SK-N-MC (cell line): ENCODE measurements around the gene SLC39A2.
"Not testable (repeated sequence)": the region's sequence is repeated elsewhere in the genome, so short reads cannot be mapped to it uniquely, and the experiment has no call there.

Experiments
- DNase-seq: peaks from one replicate; pipeline ENCODE4 v3.0.0-alpha.2; 2011; ENCODE audit warnings: low read depth, low spot score
- H3K27ac ChIP-seq: fragments of 200-600 bp; sonication (generic); 2 replicates; pipeline ENCODE4 v1.5.1; 2016; ENCODE audit warnings: mixed run types
- H3K36me3 ChIP-seq: fragments of 200-600 bp; sonication (generic); 2 replicates; pipeline ENCODE4 v1.6.1; 2017; ENCODE audit warnings: antibody characterized with exemption, low read length, mixed read lengths; ENCODE audit not compliant: insufficient read depth
- H3K4me3 ChIP-seq: fragments of 200-600 bp; sonication (generic); 2 replicates; pipeline ENCODE4 v1.5.1; 2016
- H3K9ac ChIP-seq: fragments of 200-600 bp; sonication (generic); 2 replicates; pipeline ENCODE4 v1.8.0; 2017; ENCODE audit warnings: mixed run types, mixed read lengths; ENCODE audit not compliant: insufficient read length
- H3K9me3 ChIP-seq: fragments of 200-600 bp; sonication (generic); 2 replicates; pipeline ENCODE4 v1.6.1; 2017; ENCODE audit warnings: low read depth, mild to moderate bottlenecking, antibody characterized with exemption, low read length, moderate library complexity, mixed read lengths
- EZH2 ChIP-seq: fragments of 200-600 bp; sonication (generic); IDR thresholded peaks from one replicate; pipeline ENCODE4 v1.6.1; 2017; ENCODE audit warnings: antibody characterized with exemption
- FOXP2 ChIP-seq: optimal IDR thresholded peaks from 2 replicates; pipeline ENCODE3; 2011; ENCODE audit warnings: mild to moderate bottlenecking, moderate library complexity; ENCODE audit not compliant: insufficient read depth; ENCODE audit errors: extremely low read length, control extremely low read depth
- POLR2AphosphoS5 ChIP-seq: IDR thresholded peaks from 2 replicates; pipeline ENCODE4 v1.6.1; 2012; ENCODE audit warnings: mild to moderate bottlenecking, low read depth, low read length, borderline replicate concordance

Gene SLC39A2

DNA sequence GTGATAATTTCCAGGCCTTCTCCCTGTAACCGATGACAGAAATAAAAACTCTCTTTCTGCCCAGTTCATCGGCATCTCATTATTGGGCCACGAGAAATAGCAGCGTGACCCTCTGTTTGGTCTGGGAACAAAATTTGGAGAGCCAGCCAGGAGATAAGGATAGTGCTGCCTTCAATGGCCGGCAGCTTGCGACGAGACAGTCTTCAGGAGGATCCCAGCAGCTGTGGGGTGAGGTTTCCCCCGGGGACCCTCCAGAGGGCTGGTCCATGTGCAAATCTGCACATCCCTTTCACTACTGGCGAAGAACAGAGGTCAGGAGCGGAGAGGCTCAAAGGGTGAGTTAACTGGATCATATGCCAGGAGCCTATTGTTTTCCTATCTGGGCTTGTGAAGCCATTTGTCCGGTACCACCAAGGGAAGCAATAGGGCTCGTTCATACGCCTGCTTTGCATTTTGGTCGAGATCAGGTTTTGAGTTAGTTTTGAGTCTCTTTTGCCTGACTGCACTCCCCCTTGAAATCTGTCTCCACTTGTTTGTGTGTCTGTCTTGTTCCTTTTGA lies 4.8 kb downstream of the SLC39A2 start:
- no peak overlapping the region for H3K4me3 ChIP-seq
- H3K9me3 ChIP-seq = no peaks in the 10 kb centered on the region
- no peak overlapping the region for H3K9ac ChIP-seq
- DNase-seq = no peak
- TF ChIP-seq POLR2AphosphoS5 = no peak
- H3K36me3 ChIP-seq = no peaks in the 10 kb centered on the region
- no peak overlapping the region for H3K27ac ChIP-seq

DNA sequence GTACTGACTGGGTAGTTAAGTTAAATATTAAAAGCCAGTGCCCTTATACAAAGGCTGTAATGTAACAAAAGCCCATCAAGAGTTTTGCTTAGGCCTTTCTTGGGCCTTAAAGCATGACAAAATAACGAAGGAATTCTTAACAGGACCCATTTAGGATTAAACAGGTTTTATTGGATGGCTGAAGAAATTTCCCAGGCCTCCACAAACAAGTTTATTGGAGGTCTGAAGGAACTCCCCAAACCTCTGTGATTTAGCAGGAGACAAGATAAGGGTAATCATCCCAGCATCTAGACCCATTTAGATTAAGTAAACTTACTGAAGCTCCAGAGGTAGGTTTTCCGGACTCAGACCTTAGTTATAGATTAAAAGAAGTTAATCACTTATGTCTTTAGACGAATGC lies 10.6 kb downstream of the SLC39A2 start:
- not testable (repeated sequence) for DNase-seq, H3K27ac ChIP-seq, H3K4me3 ChIP-seq, H3K9me3 ChIP-seq, H3K36me3 ChIP-seq, H3K9ac ChIP-seq

DNA sequence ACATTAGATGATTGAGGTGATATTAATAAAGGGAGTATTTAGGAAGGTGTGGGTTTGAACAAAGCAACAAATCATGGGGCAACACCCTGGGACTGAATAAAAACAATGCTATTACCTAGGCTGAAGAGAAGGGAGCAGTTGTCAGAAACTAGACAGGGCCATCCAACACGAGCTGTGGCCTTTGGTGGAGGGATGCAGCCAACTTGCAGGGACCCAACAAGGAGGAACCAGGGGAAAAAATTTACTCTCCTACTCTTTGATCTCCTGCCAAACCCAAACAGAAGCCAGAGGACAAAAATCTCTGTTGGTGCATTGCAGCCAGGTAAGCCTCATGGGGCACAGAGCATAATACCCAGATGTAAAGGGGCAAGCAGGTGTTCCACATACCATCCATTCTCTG lies 12.0 kb downstream of the SLC39A2 start:
- Histone ChIP-seq H3K9ac (no peak overlapping the region), H3K36me3 (no peaks in the 10 kb centered on the region), H3K9me3 (no peaks in the 10 kb centered on the region), H3K4me3 (no peak overlapping the region), H3K27ac (no peak overlapping the region)
- no peak for DNase-seq
- no peak for TF ChIP-seq FOXP2
- no peak for TF ChIP-seq EZH2
- TF ChIP-seq POLR2AphosphoS5 = no peak

- TF ChIP-seq EZH2 (no peak), FOXP2 (no peak), POLR2AphosphoS5 (no peak)
- Histone ChIP-seq H3K4me3 (0 out of 2 replicates have a peak overlapping the region, but pooled peaks have one; percentile 21), H3K27ac (no peak overlapping the region), H3K9ac (no peak overlapping the region), H3K9me3 (no peaks in the 10 kb centered on the region), H3K36me3 (no peaks in the 10 kb centered on the region; the same call in 1 of the 2 replicates)
- peak; percentile 65 for DNase-seq
Measured at GRCh38 chr14:21014761-21015190, 15.7 kb downstream of the SLC39A2 start.

DNA sequence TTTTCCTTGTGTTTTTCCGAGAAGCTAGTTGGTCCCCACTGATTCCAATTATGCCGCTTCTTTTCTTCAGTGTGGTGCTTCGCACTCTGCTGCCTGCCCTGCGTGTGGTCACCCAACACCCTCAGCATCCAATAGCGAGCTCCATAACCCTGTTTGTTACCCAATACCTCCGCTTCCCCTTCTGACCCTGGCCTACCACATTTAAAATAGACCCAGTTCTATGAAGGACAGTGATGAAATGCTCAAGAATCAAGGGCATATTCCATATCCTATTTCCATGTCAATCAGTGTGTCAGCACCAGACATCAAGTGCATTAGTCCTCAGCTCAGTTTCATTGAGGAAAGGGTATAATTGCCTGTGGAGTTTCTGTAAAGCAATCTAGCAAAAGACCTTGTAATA lies 16.2 kb downstream of the SLC39A2 start:
- no peak for DNase-seq
- no peak overlapping the region for H3K9ac ChIP-seq
- no peak overlapping the region for H3K27ac ChIP-seq
- no peaks in the 10 kb centered on the region; the same call in 1 of the 2 replicates for H3K36me3 ChIP-seq
- no peak overlapping the region for H3K4me3 ChIP-seq
- H3K9me3 ChIP-seq = no peaks in the 10 kb centered on the region
- TF ChIP-seq EZH2 (no peak), POLR2AphosphoS5 (no peak), FOXP2 (no peak)

DNA sequence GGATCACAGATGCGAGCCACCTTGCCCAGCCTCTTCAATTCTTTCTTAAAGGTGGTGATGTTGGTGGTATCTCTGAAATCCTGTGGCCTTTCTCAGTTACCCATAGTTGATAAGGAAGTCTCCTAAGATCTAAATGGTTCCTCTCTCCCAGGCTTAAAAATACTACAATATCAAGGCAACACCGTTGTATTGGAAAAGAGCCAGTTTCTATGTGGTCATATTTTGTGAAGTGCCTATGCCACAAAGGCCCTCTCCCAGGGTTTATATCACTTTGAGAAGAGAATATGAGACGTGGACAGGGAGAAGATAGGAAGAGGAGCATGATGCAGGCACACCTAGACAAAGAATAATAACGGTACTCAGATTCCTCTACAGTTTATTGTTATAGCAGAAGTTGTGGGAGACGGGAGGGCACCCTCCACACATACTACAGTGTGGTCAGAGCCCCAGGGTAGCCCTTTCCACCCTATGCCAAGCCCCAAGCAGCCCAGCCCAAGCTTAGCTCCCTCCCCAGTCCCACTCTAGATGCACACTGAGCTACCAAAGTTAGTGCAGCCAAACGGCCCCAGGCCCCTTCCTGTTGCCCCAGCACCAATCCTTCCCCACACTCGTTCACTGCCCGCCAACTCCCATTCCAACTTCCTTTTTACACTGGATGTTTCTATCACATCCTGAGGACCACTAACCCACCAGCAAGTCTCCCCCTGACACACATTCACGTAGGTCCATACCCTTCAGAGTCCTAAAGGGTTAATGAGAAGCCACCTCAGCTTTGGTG lies 17.5 kb downstream of the SLC39A2 start:
- Histone ChIP-seq H3K27ac (no peak overlapping the region), H3K4me3 (no peak overlapping the region), H3K9ac (no peak overlapping the region), H3K36me3 (no peaks in the 10 kb centered on the region; the same call in 1 of the 2 replicates), H3K9me3 (no peaks in the 10 kb centered on the region)
- no peak for TF ChIP-seq FOXP2
- no peak for TF ChIP-seq POLR2AphosphoS5
- no peak for TF ChIP-seq EZH2
- no peak for DNase-seq

DNA sequence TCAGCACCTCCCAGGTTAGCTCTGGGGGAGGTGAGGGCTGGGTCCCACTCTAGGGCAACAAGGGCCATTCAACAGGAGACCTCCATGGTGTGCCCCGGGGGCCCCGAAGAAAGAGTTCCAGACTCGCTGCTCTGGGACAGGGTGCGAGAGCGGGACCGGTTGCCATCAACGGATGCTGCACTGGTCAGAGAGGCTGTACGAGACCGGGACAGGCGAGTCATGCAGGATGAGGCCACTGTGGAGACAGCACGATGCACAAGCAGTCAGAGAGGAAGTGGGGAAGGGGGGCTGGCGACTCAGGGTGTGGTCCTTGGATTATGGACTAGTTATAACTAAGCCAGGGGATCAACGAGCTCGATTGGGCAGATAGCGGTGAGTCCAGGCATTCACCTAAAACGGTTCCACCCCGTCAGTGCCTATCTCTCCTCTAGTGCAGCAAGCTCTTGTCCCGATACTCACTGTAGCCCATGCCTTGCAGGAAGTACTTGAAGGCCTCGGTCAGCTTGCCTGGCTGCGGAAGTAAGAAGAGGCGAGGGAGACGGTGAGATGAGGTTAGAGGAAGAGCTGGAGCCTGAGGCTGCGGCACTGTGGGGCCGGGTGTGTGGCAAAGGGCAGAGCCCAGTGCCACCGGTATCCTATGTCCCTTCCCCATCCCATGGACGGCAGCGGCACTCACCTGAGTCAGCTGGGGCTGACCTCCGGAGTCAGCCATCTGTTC lies 18.6 kb downstream of the SLC39A2 start:
- no peak overlapping the region for H3K27ac ChIP-seq
- no peak overlapping the region for H3K4me3 ChIP-seq
- no peaks in the 10 kb centered on the region; the same call in 1 of the 2 replicates for H3K36me3 ChIP-seq
- no peak for DNase-seq
- no peaks in the 10 kb centered on the region for H3K9me3 ChIP-seq
- no peak for TF ChIP-seq FOXP2
- TF ChIP-seq EZH2 = no peak
- TF ChIP-seq POLR2AphosphoS5 = no peak
- H3K9ac ChIP-seq = no peak overlapping the region

DNA sequence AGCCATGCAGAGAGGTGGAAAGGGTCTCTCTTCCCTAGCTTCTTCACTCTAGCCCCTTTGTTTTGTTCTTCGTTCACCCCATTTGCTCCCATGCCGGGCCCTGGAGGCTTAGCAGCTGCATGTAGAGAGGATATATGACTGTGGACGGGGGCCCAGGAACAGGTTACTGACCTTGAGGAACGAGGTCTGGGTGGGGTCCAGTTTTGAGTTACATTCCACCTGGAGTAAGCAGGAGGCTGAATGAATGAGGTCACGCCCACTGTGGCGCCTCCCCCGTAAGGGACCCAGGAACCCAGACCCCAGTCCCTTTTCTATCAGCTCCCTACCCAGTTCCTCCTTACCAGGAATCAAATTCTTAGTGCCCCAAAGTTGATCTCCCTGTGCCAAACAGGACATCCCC lies 19.2 kb downstream of the SLC39A2 start:
- no peak for DNase-seq
- H3K27ac ChIP-seq = no peak overlapping the region
- H3K36me3 ChIP-seq = no peaks in the 10 kb centered on the region; the same call in 1 of the 2 replicates
- TF ChIP-seq FOXP2 (no peak), POLR2AphosphoS5 (no peak), EZH2 (no peak)
- H3K4me3 ChIP-seq = no peak overlapping the region
- no peak overlapping the region for H3K9ac ChIP-seq
- H3K9me3 ChIP-seq = no peaks in the 10 kb centered on the region

DNA sequence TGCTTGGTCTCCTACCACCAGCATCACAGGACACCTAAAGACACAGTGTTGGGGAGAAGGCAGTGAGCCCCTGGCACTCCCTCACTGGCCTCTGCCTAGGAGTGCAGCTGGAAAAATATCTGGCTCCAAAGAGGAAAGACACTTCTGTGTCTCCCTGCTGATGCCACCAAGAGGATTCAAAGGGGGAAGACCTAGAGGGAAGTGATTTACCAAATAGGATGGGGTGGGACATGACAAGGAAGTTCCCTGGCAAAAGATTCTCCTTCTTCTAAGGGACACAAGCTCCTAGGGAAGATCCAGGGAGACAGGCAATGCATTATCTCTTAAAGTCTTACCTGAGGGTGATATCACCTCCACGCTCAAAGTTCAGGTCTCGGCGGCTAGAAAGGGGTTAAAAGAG lies 19.7 kb downstream of the SLC39A2 start:
- DNase-seq = no peak
- Histone ChIP-seq H3K4me3 (no peak overlapping the region), H3K36me3 (no peaks in the 10 kb centered on the region; the same call in 1 of the 2 replicates), H3K9ac (no peak overlapping the region), H3K9me3 (no peaks in the 10 kb centered on the region), H3K27ac (no peak overlapping the region)
- TF ChIP-seq EZH2 (no peak), FOXP2 (no peak), POLR2AphosphoS5 (no peak)
